Activated gamma-delta T cell treated with anti-CD3 and anti-CD28 coated beads, Interleukin-2, amount 50 U/mL, for 16 hours (primary cell): ENCODE data around the gene MAEA.

ENCODE experiments used
- DNase-seq: peaks from one replicate; pipeline ENCODE4 v3.0.0-alpha.2; 2020; ENCODE audit warnings: low read depth

The MAEA gene

DNA sequence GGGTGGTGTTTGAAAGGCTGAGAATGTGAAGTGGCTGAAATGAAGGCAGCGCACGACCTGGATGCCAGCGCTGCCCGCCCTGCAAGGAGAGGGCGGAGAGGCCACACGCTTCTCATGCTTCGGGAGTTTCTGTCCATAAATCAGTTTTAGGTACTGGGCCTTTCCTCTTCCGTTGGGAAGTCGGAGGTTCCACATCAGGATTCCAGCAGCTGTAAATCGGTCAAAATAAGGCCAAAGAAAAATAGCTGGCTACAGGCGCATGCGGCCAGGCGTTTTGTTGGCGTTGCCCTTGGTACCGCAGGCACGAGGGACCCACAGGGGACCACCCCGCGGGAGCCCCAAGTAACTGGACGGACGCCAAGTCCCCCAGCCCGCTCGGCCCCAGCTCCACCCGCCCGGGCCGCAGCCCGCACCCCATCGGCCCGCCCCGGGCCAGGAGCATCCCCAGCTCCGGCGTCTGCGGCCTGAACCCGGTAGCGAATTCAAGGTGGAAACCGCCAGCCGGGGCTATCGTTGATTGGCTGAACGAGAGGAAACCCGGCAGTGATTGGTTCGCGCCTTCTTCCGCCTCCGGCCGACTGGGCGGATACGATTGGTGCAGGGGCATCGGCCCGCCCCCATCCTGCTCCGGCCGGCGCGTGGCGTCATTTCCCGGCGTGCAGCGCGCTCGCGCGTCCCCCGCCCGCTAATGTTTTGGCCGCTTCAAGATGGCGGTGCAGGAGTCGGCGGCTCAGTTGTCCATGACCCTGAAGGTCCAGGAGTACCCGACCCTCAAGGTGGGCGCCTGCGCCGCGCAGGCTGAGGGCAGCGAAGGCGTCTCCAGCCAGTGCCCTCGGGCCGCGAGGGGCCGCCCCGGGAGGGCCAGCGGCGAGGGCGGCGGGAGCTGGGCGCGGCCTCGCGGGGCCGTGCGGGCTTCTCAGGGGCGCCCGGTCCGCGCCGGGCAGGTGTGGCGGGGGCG is at the start of gene MAEA:
MAEA (plus strand) TSS at position 685 of the 958 bp plus-strand sequence; CDS start at position 708, 23 bp downstream.
- peak; percentile 97 for DNase-seq

GRCh38 chr4:1239950-1240307 is 49.8 kb upstream of the MAEA start:
- no peak for DNase-seq

- no peak for DNase-seq
Observed at GRCh38 chr4:1240721-1241465, 48.8 kb upstream of the MAEA start.

- DNase-seq, result no peak
Observed at GRCh38 chr4:1241466-1241935, 48.2 kb upstream of the MAEA start.

DNA sequence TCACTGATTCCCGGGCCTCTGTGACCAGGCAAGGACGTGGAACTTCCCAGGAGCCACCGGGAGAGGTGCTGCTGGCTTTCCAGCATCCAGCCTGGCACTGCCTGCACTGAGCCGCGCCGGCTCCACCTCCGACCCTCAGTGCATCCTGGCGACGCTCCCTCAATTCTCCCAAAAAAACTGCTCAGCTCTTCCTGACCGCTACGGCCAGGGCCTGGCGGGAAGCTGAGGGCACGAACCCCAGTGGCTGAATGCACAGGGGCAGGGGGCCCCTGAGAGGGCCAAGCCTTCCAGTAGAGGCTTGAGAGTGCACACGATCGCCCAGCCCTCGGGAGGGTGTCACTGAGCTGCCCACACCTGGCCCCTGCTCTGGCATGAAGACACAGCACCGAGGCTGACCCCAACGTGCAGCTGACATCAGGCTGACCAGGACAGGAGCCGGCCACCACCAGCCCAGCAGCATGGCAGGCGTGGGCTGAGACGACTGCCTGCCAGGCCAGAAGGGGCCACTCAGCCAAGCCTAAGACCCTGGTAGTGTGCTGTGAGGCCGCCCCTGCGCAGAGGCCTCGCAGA is 47.7 kb upstream of the MAEA start:
- no peak for DNase-seq

GRCh38 chr4:1242506-1243450 is 46.9 kb upstream of the MAEA start:
- DNase-seq, result no peak

GRCh38 chr4:1243451-1244080 is 46.1 kb upstream of the MAEA start:
- DNase-seq, result no peak

- no peak for DNase-seq
Observed at GRCh38 chr4:1244081-1244977, 45.4 kb upstream of the MAEA start.

GRCh38 chr4:1244978-1245471 is 44.7 kb upstream of the MAEA start:
- DNase-seq, result no peak

- DNase-seq, result no peak
Observed at GRCh38 chr4:1245481-1246051, 44.1 kb upstream of the MAEA start.

- DNase-seq, result no peak
Observed at GRCh38 chr4:1246111-1246881, 43.4 kb upstream of the MAEA start.

GRCh38 chr4:1246901-1247863 is 42.5 kb upstream of the MAEA start:
- no peak for DNase-seq

DNA sequence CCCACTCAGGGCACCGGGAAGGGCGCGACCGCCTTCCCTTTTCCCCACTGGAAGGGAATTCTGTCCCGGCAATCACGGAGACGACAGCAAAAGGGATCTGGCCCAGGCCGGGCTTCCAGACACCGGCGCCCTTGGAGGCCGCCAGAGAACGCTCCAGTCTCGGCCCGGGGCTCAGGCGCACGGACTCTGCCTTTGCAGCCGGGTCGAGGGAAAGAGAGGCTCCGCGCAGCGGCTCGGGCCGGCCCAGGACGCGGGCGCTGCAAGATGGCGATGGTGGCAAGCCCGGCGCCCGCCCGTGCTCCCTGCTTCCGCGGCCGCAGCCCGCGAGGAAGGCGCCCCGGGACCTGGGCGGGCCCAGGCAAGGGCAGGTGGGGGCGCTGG is 41.8 kb upstream of the MAEA start:
- DNase-seq, result peak; percentile 30

- peak; percentile 70 for DNase-seq
Observed at GRCh38 chr4:1248245-1249147, 41.2 kb upstream of the MAEA start, which contains the start of gene CTBP1. TSS of gene CTBP1 (minus strand) at chr4:1249130. CDS start at chr4:1241331, 7,799 bp downstream.

DNA sequence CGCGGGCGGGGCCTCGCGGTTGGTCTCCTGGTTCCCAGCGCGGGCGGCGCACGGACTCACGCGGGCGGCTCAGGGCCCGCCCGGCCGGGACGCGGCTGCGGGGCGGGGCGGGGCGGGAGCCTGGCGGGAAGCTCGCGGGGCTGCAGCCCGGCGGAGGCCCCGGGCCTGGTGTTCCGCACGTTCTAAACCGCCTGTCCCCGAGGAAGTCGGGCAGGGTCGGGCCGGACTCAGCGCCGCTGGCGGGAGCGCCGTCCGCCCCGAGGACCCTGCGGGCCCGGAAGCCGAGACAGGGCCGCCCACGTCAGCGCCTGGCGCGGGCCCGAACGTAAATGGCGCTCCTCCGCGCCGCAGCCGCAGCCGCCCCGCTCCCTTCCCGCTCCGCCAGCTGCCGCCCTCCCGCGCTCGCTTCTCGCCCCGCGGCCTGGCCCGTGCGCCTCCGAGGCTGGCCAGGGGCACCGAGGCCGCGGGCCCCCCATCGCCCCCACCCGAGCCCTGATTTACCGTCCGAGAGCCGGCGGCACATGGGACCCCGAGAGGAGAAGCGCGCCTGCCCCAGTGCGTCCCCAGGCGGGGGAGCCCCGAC is 40.5 kb upstream of the MAEA start:
- DNase-seq, result peak; percentile 72
